GM23248 (cell line): ENCODE results near the gene BDNF. TPM values are rescaled to one million over a fixed set of nuclear protein-coding genes. Genes with fewer than 3 reads are reported as not detected.

Source experiments
- DNase-seq: peaks from one replicate; pipeline ENCODE4 v3.0.0-alpha.2; 2015
- H2AFZ ChIP-seq: fragments of 200-600 bp; sonication (generic); 2 replicates; pipeline ENCODE4 v1.6.1; 2016; ENCODE audit warnings: antibody characterized with exemption
- H3F3A ChIP-seq: fragments of 200-600 bp; sonication (generic); 2 replicates; pipeline ENCODE4 v1.6.1; 2016; ENCODE audit warnings: mild to moderate bottlenecking, antibody characterized with exemption, mixed run types; ENCODE audit not compliant: insufficient read depth
- H3K27ac ChIP-seq: fragments of 200-600 bp; sonication (generic); 2 replicates; pipeline ENCODE4 v1.5.1; 2016; ENCODE audit warnings: mild to moderate bottlenecking
- H3K27me3 ChIP-seq: fragments of 200-600 bp; sonication (generic); replicated peaks from 2 replicates; pipeline ENCODE4 v1.6.1; 2016; ENCODE audit warnings: mild to moderate bottlenecking; ENCODE audit not compliant: insufficient read depth
- H3K36me3 ChIP-seq: fragments of 200-600 bp; sonication (generic); 2 replicates; pipeline ENCODE4 v1.6.1; 2016; ENCODE audit warnings: low read depth, mild to moderate bottlenecking
- H3K4me1 ChIP-seq: fragments of 200-600 bp; sonication (generic); 2 replicates; pipeline ENCODE4 v1.6.1; 2016; ENCODE audit warnings: mild to moderate bottlenecking; ENCODE audit not compliant: insufficient read depth
- H3K4me2 ChIP-seq: fragments of 200-600 bp; sonication (generic); one replicate; pipeline ENCODE4 v1.6.1; 2016; ENCODE audit warnings: mild to moderate bottlenecking; ENCODE audit not compliant: unreplicated experiment
- H3K4me3 ChIP-seq: fragments of 200-600 bp; sonication (generic); 2 replicates; pipeline ENCODE4 v1.5.1; 2016; ENCODE audit warnings: mild to moderate bottlenecking
- H3K79me2 ChIP-seq: fragments of 200-600 bp; sonication (generic); 2 replicates; pipeline ENCODE4 v1.6.1; 2016; ENCODE audit warnings: mild to moderate bottlenecking; ENCODE audit not compliant: insufficient read depth
- H3K9ac ChIP-seq: fragments of 200-600 bp; sonication (generic); 2 replicates; pipeline ENCODE4 v1.6.1; 2016; ENCODE audit warnings: mild to moderate bottlenecking
- H3K9me2 ChIP-seq: fragments of 200-600 bp; sonication (generic); 2 replicates; pipeline ENCODE4 v1.6.1; 2016; ENCODE audit warnings: mixed run types, mild to moderate bottlenecking, moderate library complexity; ENCODE audit not compliant: insufficient read depth
- H3K9me3 ChIP-seq: fragments of 200-600 bp; sonication (generic); one replicate; pipeline ENCODE4 v1.6.1; 2017; ENCODE audit warnings: low read depth
- H4K20me1 ChIP-seq: fragments of 200-600 bp; sonication (generic); 2 replicates; pipeline ENCODE4 v1.6.0; 2016; ENCODE audit not compliant: insufficient read depth
- EZH2 ChIP-seq: fragments of 200-600 bp; sonication (generic); IDR thresholded peaks from 2 replicates; pipeline ENCODE4 v1.6.1; 2018; ENCODE audit warnings: antibody characterized with exemption, mild to moderate bottlenecking; ENCODE audit not compliant: insufficient read depth, poor library complexity, severe bottlenecking
- EZH2phosphoT487 ChIP-seq: fragments of 200-600 bp; sonication (generic); IDR thresholded peaks from 2 replicates; pipeline ENCODE4 v1.6.1; 2018; ENCODE audit warnings: antibody characterized with exemption, moderate library complexity, mild to moderate bottlenecking, low read depth; ENCODE audit not compliant: insufficient read depth
- WGBS, 2 experiments: methylation state at CpG; one replicate each; pipeline ENCODE4 v1.1.6; 2015 to 2017; ENCODE audit warnings: low lambda C conversion rate in 2 of 2, low coverage in 1 of 2; ENCODE audit errors: missing lambda C conversion rate in 2 of 2; 5-methylcytosine and 5-hydroxymethylcytosine counted together
- in situ Hi-C: fragments of 300-500 bp; cut with MboI; formaldehyde crosslinking; loops from 2 replicates; pipeline ENCODE4 v1.15.0; 2020
- polyA plus RNA-seq: library from polyadenylated mRNA; unstranded; fragments of >200 nt; fragmentation: Nextera tagmentation; extraction: Ambion mirVana; gene quantifications from 2 replicates; pipeline ENCODE4 v1.2.1, GENCODE V29; 2016
- total RNA-seq: library from RNA; depleted of rRNA; stranded (reverse); fragments of >200 nt; shearing (Covaris generic); gene quantifications from 2 replicates; pipeline ENCODE4 v1.2.3, GENCODE V29; 2014

The BDNF gene
- total and polyA plus RNA-seq, 2 experiments from 2014 or later = 58.1 to 63.6 TPM

DNA sequence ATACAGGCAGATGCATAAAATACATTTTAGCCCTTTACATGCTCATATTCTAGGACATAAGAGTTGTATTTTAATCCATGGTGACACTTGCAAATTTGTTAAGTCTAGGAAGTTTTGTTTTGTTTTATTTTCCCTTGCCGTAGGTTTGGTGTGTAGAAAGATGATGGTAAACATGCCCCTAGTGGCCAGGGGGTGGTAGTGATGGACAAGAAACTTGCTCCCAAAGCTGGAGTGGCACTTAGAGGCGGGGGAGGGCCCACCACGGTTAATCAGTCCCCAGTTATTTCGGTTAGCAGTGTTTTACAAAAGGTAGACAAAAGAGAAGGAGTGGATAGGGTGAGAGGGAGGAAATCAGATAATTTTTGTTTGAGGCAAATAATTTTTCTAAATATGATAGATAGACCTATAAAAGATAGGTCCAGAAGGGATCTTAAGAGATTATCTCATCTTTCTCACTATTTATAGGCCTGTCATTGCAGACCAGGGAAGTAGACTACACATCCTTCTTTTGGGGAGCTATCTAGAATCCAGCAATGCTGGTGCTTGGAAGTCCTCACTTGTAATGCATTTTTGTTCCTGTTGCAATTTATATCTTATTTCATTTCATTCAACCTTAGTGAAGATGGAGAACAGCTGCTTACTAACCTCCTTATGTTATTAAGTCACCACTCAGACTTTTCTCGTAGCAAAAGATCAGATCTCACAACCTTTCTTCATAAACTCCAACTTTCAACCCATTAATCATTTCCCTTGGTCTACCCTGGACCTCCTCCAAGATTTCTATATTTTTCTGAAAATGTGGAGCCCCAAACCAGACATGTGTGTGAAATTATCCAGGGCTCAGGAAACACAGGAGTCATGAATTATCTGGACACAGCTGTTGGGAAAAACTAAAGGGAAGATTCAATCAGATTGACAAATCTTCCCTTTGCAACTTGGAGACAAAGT, 5.9 kb upstream of the BDNF start:
- H3K79me2 ChIP-seq = peaks cover 2% of the 10 kb centered on the region; the same call in 1 of the 2 replicates
- no peak overlapping the region for H3K4me2 ChIP-seq
- WGBS, 2 experiments = 31 to 35% methylated on average over 5 of the region's 5 CpGs
- no peaks in the 10 kb centered on the region for H3K36me3 ChIP-seq
- H3F3A ChIP-seq = peaks cover 24% of the 10 kb centered on the region
- no peaks in the 10 kb centered on the region for H3K9me2 ChIP-seq
- in situ Hi-C loops = loop anchor here (10.0 to 25.0 kb wide), 4 partner anchors 406 to 1456 kb away; partner anchors contain the start of genes KIF18A and METTL15
- no peak overlapping the region for H2AFZ ChIP-seq
- H3K4me1 ChIP-seq = 0 out of 2 replicates have a peak, but pooled peaks cover 12% of the 10 kb centered on the region
- no peak overlapping the region for H3K4me3 ChIP-seq
- H3K27ac ChIP-seq = no peak overlapping the region
- no peak overlapping the region for H3K9ac ChIP-seq
- DNase-seq = peak; percentile 56
- H3K9me3 ChIP-seq = no peaks in the 10 kb centered on the region
- no peaks in the 10 kb centered on the region for H4K20me1 ChIP-seq
- TF ChIP-seq EZH2 (no peak), EZH2phosphoT487 (no peak)
- H3K27me3 ChIP-seq = no peaks in the 10 kb centered on the region

DNA sequence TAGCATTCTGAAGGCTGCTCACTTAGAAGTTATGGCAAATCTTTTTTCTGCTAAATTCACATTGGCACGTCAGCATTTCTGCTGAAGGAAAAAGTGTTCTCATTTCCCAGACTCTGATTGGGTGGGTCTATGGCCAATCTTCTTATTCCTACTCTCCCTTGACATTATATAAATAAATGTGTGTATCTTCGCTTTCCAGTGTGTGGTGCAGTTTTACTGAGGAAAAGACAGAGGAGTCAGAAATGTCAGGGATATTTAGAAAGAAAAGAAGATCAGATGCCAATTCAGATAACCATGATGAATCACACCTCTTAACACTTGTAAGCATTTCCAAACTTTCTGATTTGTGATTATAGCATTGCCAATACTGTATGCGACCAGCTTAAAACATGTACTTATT, 3.2 kb upstream of the BDNF start:
- H3K27ac ChIP-seq = no peak overlapping the region
- in situ Hi-C loops = loop anchor here (10.0 to 25.0 kb wide), 4 partner anchors 409 to 1459 kb away; partner anchors contain the start of genes KIF18A and METTL15
- peaks cover 26% of the 10 kb centered on the region for H3F3A ChIP-seq

DNA sequence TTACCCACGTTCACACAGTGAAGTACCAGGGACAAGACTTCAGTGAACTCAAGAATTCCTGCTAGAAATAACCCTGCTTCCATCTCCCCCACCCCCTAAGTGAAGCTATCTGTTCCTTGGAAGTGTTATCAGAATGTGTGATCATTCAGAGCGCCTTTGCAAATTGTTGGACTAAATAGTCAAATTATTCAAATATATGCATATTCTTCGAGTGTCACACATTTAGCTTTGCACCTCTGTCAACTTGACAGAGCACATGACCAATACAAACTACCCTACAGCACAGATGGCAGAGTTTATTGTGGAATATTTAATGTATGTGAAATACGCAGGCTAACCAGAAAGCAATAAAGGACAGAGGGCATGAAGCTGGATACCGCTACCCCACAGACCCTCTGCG, 2.6 kb upstream of the BDNF start:
- H3K4me3 ChIP-seq = no peak overlapping the region

More for the DNA sequence above, 3.2 kb upstream of the BDNF start:
- H3K4me3 ChIP-seq = no peak overlapping the region
- H3K27me3 ChIP-seq = no peaks in the 10 kb centered on the region
- no peaks in the 10 kb centered on the region for H3K36me3 ChIP-seq
- H3K4me1 ChIP-seq = 0 out of 2 replicates have a peak, but pooled peaks cover 12% of the 10 kb centered on the region
- TF ChIP-seq EZH2 = no peak
- no peak for TF ChIP-seq EZH2phosphoT487
- no peaks in the 10 kb centered on the region for H4K20me1 ChIP-seq
- H2AFZ ChIP-seq = no peak overlapping the region
- DNase-seq = peak; percentile 68
- WGBS, 2 experiments = 27 to 33% methylated on average over 3 of the region's 3 CpGs
- no peaks in the 10 kb centered on the region for H3K9me2 ChIP-seq
- H3K4me2 ChIP-seq = no peak overlapping the region
- peaks cover 24% of the 10 kb centered on the region for H3K79me2 ChIP-seq
- H3K9ac ChIP-seq = no peak overlapping the region
- H3K9me3 ChIP-seq = no peaks in the 10 kb centered on the region

DNA sequence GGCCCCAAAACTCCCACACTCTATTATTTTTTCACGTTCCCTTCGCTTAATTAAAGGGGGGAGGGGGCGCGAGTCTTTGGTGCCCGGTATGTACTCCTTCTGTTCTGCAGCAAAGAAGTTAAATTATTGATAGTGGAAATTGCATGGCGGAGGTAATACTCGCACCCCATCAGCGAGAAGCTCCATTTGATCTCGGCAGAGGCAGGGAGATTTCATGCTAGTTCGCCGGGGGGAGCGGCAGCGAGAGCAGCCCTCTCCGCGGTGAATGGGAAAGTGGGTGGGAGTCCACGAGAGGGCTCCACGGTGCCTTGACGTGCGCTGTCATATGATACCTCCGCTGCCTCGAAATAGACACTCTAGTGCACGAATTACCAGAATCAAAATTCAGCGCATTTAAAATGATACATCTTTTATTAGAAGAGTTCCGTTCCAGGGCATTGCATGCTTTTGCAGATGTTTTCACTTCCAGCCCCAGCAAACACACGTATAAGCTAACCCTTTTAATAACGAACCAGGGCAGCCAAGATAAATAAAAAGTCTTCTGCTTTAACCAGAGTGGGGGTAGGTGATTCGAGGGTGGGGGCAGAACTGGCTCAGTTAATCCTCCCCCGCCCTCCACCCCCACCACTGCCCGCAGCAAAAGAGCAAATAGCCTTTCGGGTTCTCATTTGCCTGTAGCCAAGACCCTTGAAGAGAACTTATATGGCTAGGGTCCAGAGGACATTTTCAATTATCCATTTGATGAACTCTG, 1.3 kb upstream of the BDNF start:
- peak overlapping the region; percentile 43 for H3K27ac ChIP-seq
- H3K36me3 ChIP-seq = no peaks in the 10 kb centered on the region
- H3K9me2 ChIP-seq = no peaks in the 10 kb centered on the region
- H3K4me2 ChIP-seq = peak overlapping the region; percentile 89
- H3K4me1 ChIP-seq = peaks cover 20% of the 10 kb centered on the region
- 1 to 2% methylated on average over 29 to 30 of the region's 30 CpGs for WGBS, 2 experiments
- H3K9me3 ChIP-seq = no peaks in the 10 kb centered on the region
- H4K20me1 ChIP-seq = no peaks in the 10 kb centered on the region
- in situ Hi-C loops = loop anchor here (10.0 to 25.0 kb wide), 4 partner anchors 411 to 1461 kb away; partner anchors contain the start of genes KIF18A and METTL15
- TF ChIP-seq EZH2phosphoT487 (no peak), EZH2 (no peak)
- no peaks in the 10 kb centered on the region for H3K27me3 ChIP-seq
- H3F3A ChIP-seq = peaks cover 45% of the 10 kb centered on the region
- peak overlapping the region; percentile 81 for H3K9ac ChIP-seq
- peak overlapping the region; percentile 92 for H3K4me3 ChIP-seq
- H2AFZ ChIP-seq = peak overlapping the region; percentile 79
- peak; percentile 86 for DNase-seq
- peaks cover 43% of the 10 kb centered on the region for H3K79me2 ChIP-seq

More for the DNA sequence above, 2.6 kb upstream of the BDNF start:
- 70 to 71% methylated on average over 6 of the region's 6 CpGs for WGBS, 2 experiments
- Histone ChIP-seq H3K9me3 (no peaks in the 10 kb centered on the region), H2AFZ (no peak overlapping the region), H4K20me1 (no peaks in the 10 kb centered on the region), H3K9ac (no peak overlapping the region), H3K4me1 (0 out of 2 replicates have a peak, but pooled peaks cover 12% of the 10 kb centered on the region), H3K9me2 (no peaks in the 10 kb centered on the region), H3K27me3 (no peaks in the 10 kb centered on the region), H3K27ac (no peak overlapping the region), H3K36me3 (no peaks in the 10 kb centered on the region), H3K79me2 (peaks cover 30% of the 10 kb centered on the region), H3K4me2 (no peak overlapping the region), H3F3A (peaks cover 32% of the 10 kb centered on the region)
- no peak for TF ChIP-seq EZH2phosphoT487
- no peak for TF ChIP-seq EZH2
- in situ Hi-C loops = loop anchor here (10.0 to 25.0 kb wide), 4 partner anchors 409 to 1459 kb away; partner anchors contain the start of genes KIF18A and METTL15
- DNase-seq = no peak
